NB4 (cell line): ENCODE results near the gene CETN3.

Source experiments
- POLR2A ChIP-seq: IDR thresholded peaks from 2 replicates; pipeline ENCODE4 v1.6.1; 2011; ENCODE audit warnings: mild to moderate bottlenecking; ENCODE audit not compliant: insufficient read length; ENCODE audit errors: extremely low read depth
- TF ChIP-seq, protein P1 (sequence below): IDR thresholded peaks from one replicate; pipeline ENCODE4 v1.5.1; 2012; ENCODE audit warnings: low read depth, low read length
- TF ChIP-seq, protein P2 (sequence below): IDR thresholded peaks from 2 replicates; pipeline ENCODE4 v1.6.1; 2011; ENCODE audit warnings: low read depth, low read length

DNA sequence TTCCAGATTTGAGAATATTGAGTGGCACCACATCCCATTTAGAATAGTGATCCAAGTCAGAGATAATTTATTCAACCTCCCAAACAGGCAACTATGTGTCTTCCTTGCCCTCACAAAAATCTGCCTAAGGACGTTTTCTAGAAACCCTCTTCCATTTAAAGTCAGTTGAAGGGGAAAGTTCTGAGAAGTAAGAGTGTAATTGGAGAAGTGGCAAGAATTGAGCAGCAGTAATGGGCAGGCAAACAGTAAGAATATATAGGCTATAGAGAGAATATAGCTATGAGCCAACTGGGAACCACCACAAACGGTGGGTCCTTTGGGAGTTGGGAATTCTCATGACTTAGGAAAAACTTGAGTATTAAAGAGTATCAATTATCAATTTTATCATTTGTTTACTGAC lies 31.1 kb upstream of the CETN3 start:
- TF ChIP-seq, protein P1, sequence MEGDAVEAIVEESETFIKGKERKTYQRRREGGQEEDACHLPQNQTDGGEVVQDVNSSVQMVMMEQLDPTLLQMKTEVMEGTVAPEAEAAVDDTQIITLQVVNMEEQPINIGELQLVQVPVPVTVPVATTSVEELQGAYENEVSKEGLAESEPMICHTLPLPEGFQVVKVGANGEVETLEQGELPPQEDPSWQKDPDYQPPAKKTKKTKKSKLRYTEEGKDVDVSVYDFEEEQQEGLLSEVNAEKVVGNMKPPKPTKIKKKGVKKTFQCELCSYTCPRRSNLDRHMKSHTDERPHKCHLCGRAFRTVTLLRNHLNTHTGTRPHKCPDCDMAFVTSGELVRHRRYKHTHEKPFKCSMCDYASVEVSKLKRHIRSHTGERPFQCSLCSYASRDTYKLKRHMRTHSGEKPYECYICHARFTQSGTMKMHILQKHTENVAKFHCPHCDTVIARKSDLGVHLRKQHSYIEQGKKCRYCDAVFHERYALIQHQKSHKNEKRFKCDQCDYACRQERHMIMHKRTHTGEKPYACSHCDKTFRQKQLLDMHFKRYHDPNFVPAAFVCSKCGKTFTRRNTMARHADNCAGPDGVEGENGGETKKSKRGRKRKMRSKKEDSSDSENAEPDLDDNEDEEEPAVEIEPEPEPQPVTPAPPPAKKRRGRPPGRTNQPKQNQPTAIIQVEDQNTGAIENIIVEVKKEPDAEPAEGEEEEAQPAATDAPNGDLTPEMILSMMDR = no peak
- TF ChIP-seq, protein P2, sequence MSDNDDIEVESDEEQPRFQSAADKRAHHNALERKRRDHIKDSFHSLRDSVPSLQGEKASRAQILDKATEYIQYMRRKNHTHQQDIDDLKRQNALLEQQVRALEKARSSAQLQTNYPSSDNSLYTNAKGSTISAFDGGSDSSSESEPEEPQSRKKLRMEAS = no peak
- no peak for TF ChIP-seq POLR2A
